GM12892 (cell line): ENCODE measurements around the gene PCCB.

ENCODE experiments used
- DNase-seq: peaks from one replicate; pipeline ENCODE4 v3.0.0; 2011; ENCODE audit not compliant: insufficient read length
- FAIRE-seq: peaks from 2 replicates; lab custom pipeline; 2011; peaks lifted over from hg19 to GRCh38; lab: Jason Lieb, UNC
- POLR2A ChIP-seq: IDR thresholded peaks from 2 replicates; pipeline ENCODE4 v1.6.1; 2011; ENCODE audit warnings: low read depth, low read length, control low read depth
- POLR2AphosphoS5 ChIP-seq: IDR thresholded peaks from 2 replicates; pipeline ENCODE4 v1.6.1; 2011; ENCODE audit warnings: low read depth, low read length, control low read depth
- TAF1 ChIP-seq: IDR thresholded peaks from 2 replicates; pipeline ENCODE4 v1.6.1; 2011; ENCODE audit warnings: low read depth, mild to moderate bottlenecking, control low read depth, low read length, borderline replicate concordance

Gene PCCB

GRCh38 chr3:136293279-136293678 lies 43.1 kb downstream of the PCCB start:
- DNase-seq (no peak), FAIRE-seq (no peak)
- TF ChIP-seq POLR2A, result no peak
- no peak for TF ChIP-seq POLR2AphosphoS5
- no peak for TF ChIP-seq TAF1

- TF ChIP-seq POLR2AphosphoS5 (no peak), POLR2A (no peak), TAF1 (no peak)
- DNase-seq, result no peak
- FAIRE-seq, result no peak
These were observed 44.0 kb downstream of the PCCB start for GRCh38 chr3:136294176-136294575.

- TF ChIP-seq POLR2AphosphoS5 (no peak), POLR2A (no peak), TAF1 (no peak)
- DNase-seq (no peak), FAIRE-seq (no peak)
These were observed 46.8 kb downstream of the PCCB start for GRCh38 chr3:136296960-136297359.

- DNase-seq, result no peak
- no peak for TF ChIP-seq POLR2A
- no peak for TF ChIP-seq TAF1
- TF ChIP-seq POLR2AphosphoS5, result no peak
- no peak for FAIRE-seq
These were observed 47.7 kb downstream of the PCCB start for GRCh38 chr3:136297826-136298225.

- FAIRE-seq (no peak), DNase-seq (no peak)
- TF ChIP-seq TAF1 (no peak), POLR2AphosphoS5 (no peak), POLR2A (no peak)
These were observed 50.3 kb downstream of the PCCB start for GRCh38 chr3:136300444-136300843.

- no peak for FAIRE-seq
- TF ChIP-seq POLR2A, result no peak
- TF ChIP-seq TAF1, result no peak
- TF ChIP-seq POLR2AphosphoS5, result no peak
- DNase-seq, result no peak
These were observed 55.7 kb downstream of the PCCB start for GRCh38 chr3:136305879-136306278.

- DNase-seq, result no peak
- TF ChIP-seq TAF1, result no peak
- TF ChIP-seq POLR2A, result no peak
- TF ChIP-seq POLR2AphosphoS5, result no peak
- no peak for FAIRE-seq
These were observed 61.1 kb downstream of the PCCB start for GRCh38 chr3:136311261-136311660.

GRCh38 chr3:136311968-136312367 lies 61.8 kb downstream of the PCCB start:
- DNase-seq, result no peak
- TF ChIP-seq POLR2AphosphoS5, result no peak
- no peak for TF ChIP-seq TAF1
- no peak for TF ChIP-seq POLR2A
- no peak for FAIRE-seq

GRCh38 chr3:136326316-136326715 lies 76.2 kb downstream of the PCCB start:
- TF ChIP-seq POLR2A, result no peak
- no peak for TF ChIP-seq TAF1
- TF ChIP-seq POLR2AphosphoS5, result no peak
- DNase-seq, result no peak
- no peak for FAIRE-seq

- no peak for TF ChIP-seq POLR2A
- TF ChIP-seq POLR2AphosphoS5, result no peak
- no peak for TF ChIP-seq TAF1
- FAIRE-seq, result no peak
- DNase-seq, result no peak
These were observed 77.5 kb downstream of the PCCB start for GRCh38 chr3:136327671-136328070.

- FAIRE-seq (no peak), DNase-seq (no peak)
- TF ChIP-seq POLR2AphosphoS5 (no peak), POLR2A (no peak), TAF1 (no peak)
These were observed 79.5 kb downstream of the PCCB start for GRCh38 chr3:136329593-136329992.

GRCh38 chr3:136330900-136331299 lies 80.8 kb downstream of the PCCB start:
- FAIRE-seq (no peak), DNase-seq (no peak)
- TF ChIP-seq POLR2A, result no peak
- no peak for TF ChIP-seq POLR2AphosphoS5
- TF ChIP-seq TAF1, result no peak
